SU-DHL-6 (cell line): ENCODE results near the gene SURF6.

Experiments used
- H2AFZ ChIP-seq: fragments of 200-600 bp; sonication (generic); 2 replicates; pipeline ENCODE4 v1.6.1; 2014; ENCODE audit warnings: low read depth, mild to moderate bottlenecking, moderate library complexity, mixed read lengths, antibody characterized with exemption, low read length; ENCODE audit not compliant: severe bottlenecking
- H3F3A ChIP-seq: fragments of 200-600 bp; shearing (Covaris generic); 2 replicates; pipeline ENCODE4 v1.6.0; 2016; ENCODE audit warnings: antibody characterized with exemption, mild to moderate bottlenecking; ENCODE audit not compliant: insufficient read depth
- H3K27ac ChIP-seq: fragments of 200-600 bp; sonication (generic); 2 replicates; pipeline ENCODE4 v1.5.1; 2016; ENCODE audit warnings: low read depth, mild to moderate bottlenecking, low read length, moderate library complexity, mixed read lengths
- H3K27me3 ChIP-seq: fragments of 200-600 bp; sonication (generic), shearing (Covaris generic); 2 replicates; pipeline ENCODE4 v1.6.0; 2014; ENCODE audit warnings: mild to moderate bottlenecking, low read length
- H3K36me3 ChIP-seq: fragments of 200-600 bp; sonication (generic); 2 replicates; pipeline ENCODE4 v1.6.1; 2014; ENCODE audit warnings: mild to moderate bottlenecking, low read length, mixed read lengths
- H3K4me2 ChIP-seq: fragments of 300-600, 200-600 bp; shearing (Covaris generic), sonication (generic); 2 replicates; pipeline ENCODE4 v1.6.0; 2014; ENCODE audit warnings: low read length, low read depth, mild to moderate bottlenecking; ENCODE audit not compliant: poor library complexity, severe bottlenecking
- H3K4me3 ChIP-seq: fragments of 200-600 bp; sonication (generic); 2 replicates; pipeline ENCODE4 v1.5.1; 2014; ENCODE audit warnings: antibody characterized with exemption, low read length, mild to moderate bottlenecking, mixed read lengths; ENCODE audit not compliant: insufficient read depth, poor library complexity, severe bottlenecking
- H3K79me2 ChIP-seq: fragments of 200-600 bp; sonication (generic); 2 replicates; pipeline ENCODE4 v1.6.1; 2014; ENCODE audit warnings: mild to moderate bottlenecking, low read length, moderate library complexity; ENCODE audit not compliant: insufficient read depth
- H3K9ac ChIP-seq: fragments of 200-600 bp; sonication (generic); 2 replicates; pipeline ENCODE4 v1.7.0; 2014; ENCODE audit warnings: mild to moderate bottlenecking, low read length
- H3K9me2 ChIP-seq: fragments of 200-600 bp; sonication (generic); replicated peaks from 2 replicates; pipeline ENCODE4 v1.6.1; 2014; ENCODE audit warnings: low read length; ENCODE audit not compliant: insufficient read depth
- H3K9me3 ChIP-seq: fragments of 200-600 bp; sonication (generic); 2 replicates; pipeline ENCODE4 v1.6.1; 2014; ENCODE audit warnings: low read length, mixed read lengths; ENCODE audit not compliant: insufficient read depth
- H4K20me1 ChIP-seq: fragments of 200-600 bp; sonication (generic); 2 replicates; pipeline ENCODE4 v1.6.1; 2014; ENCODE audit warnings: low read depth, mild to moderate bottlenecking, antibody characterized with exemption, low read length, moderate library complexity, mixed read lengths
- CTCF ChIP-seq: fragments of 200-600 bp; sonication (generic); IDR thresholded peaks from one replicate; pipeline ENCODE4 v1.5.1; 2017; ENCODE audit warnings: antibody characterized with exemption, mild to moderate bottlenecking, low read length, moderate library complexity; ENCODE audit not compliant: insufficient read depth, poor library complexity, severe bottlenecking
- EZH2phosphoT487 ChIP-seq: fragments of 200-600 bp; sonication (generic), shearing (Covaris generic); conservative IDR thresholded peaks from 2 replicates; pipeline ENCODE4 v1.6.1; 2018; ENCODE audit warnings: mild to moderate bottlenecking, antibody characterized with exemption, low read length, moderate library complexity, mixed read lengths

SURF6 gene

DNA sequence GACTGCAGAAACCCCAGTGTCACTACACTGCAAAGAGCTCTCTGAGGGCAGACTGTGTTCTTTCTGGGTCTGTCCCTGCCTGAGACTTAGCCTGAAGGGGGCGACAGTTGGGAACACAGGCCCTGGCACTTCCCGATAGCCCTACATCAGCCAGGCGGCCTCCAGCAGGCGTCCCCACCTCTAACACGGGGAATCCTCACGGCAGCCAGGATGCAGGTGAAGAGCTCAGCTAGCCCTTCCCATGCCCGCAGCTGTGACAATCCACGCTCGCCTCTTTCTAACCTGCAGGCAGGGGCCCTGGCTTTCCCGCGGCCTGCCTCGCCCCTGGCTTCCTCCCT, 6.0 kb upstream of the SURF6 start:
- TF ChIP-seq EZH2phosphoT487: no peak
- no peak for TF ChIP-seq CTCF
- H3F3A ChIP-seq: peaks cover 8% of the 10 kb centered on the region

GRCh38 chr9:133341369-133342068, 5.5 kb upstream of the SURF6 start:
- Histone ChIP-seq H3K9me2 (no peaks in the 10 kb centered on the region), H3K4me3 (no peak overlapping the region), H3K36me3 (no peaks in the 10 kb centered on the region), H3K27me3 (no peaks in the 10 kb centered on the region), H3K79me2 (peaks cover 6% of the 10 kb centered on the region), H3K9ac (no peak overlapping the region), H3K27ac (no peak overlapping the region), H3K9me3 (no peaks in the 10 kb centered on the region), H4K20me1 (no peaks in the 10 kb centered on the region), H3F3A (peaks cover 9% of the 10 kb centered on the region), H3K4me2 (no peak overlapping the region), H2AFZ (no peak overlapping the region)
- TF ChIP-seq CTCF: no peak
- no peak for TF ChIP-seq EZH2phosphoT487

More for the DNA sequence above, 6.0 kb upstream of the SURF6 start:
- Histone ChIP-seq H3K4me3 (no peak overlapping the region), H3K79me2 (peaks cover 11% of the 10 kb centered on the region), H3K9me3 (no peaks in the 10 kb centered on the region), H3K27ac (no peak overlapping the region), H4K20me1 (no peaks in the 10 kb centered on the region), H3K9ac (no peak overlapping the region), H3K9me2 (no peaks in the 10 kb centered on the region), H2AFZ (no peak overlapping the region), H3K36me3 (no peaks in the 10 kb centered on the region), H3K4me2 (no peak overlapping the region), H3K27me3 (no peaks in the 10 kb centered on the region)

DNA sequence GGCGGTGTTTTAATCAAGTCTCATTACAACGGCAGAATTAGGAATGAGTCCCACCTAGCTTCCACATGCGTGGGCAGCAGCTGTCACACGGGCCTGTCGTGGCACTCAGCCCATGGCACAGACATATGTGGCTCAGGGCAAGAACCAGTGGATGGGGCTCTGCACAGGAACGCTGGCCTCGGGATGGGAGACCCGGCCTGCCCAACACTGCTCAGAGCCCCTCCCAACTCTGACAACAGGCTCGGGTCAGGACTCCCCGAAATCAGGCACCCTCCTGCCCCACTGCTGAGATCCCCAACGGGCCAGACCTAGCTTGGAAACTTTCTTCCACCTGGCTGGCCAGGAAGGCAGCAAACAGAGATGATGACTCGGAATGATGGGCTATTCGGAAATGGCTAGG, 4.9 kb upstream of the SURF6 start:
- Histone ChIP-seq H4K20me1 (no peaks in the 10 kb centered on the region), H3K36me3 (no peaks in the 10 kb centered on the region), H3K4me2 (no peak overlapping the region), H3F3A (peaks cover 9% of the 10 kb centered on the region), H3K4me3 (no peak overlapping the region), H3K9me3 (no peaks in the 10 kb centered on the region), H3K27ac (no peak overlapping the region), H2AFZ (no peak overlapping the region), H3K9ac (no peak overlapping the region), H3K9me2 (no peaks in the 10 kb centered on the region), H3K27me3 (no peaks in the 10 kb centered on the region), H3K79me2 (peaks cover under 1% of the 10 kb centered on the region; the same call in 1 of the 2 replicates)
- no peak for TF ChIP-seq EZH2phosphoT487
- TF ChIP-seq CTCF: no peak
